ENCODE results near the gene KIF15. TPM values are rescaled to one million over a fixed set of nuclear protein-coding genes. Genes with fewer than 3 reads are reported as not detected.

The KIF15 gene
- total RNA-seq, 1 donor from 2014 or later, result 11.8 TPM

DNA sequence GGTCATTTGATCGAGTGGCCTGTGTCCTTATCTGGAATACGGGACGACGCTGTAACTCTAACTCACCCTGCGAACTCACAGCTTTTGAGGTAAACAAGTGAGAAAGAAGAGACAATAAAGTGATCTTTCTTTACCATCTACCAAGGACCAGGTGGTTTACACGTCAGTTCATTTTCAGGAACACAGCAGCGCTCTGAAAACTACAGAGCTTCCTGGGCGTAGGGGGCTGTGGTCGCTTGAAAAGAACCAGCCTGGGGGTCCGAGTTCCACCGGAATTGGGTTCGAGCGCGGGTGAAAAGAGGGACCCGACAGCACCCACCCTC, 532 bp upstream of the KIF15 start:
- TF ChIP-seq, protein P1, sequence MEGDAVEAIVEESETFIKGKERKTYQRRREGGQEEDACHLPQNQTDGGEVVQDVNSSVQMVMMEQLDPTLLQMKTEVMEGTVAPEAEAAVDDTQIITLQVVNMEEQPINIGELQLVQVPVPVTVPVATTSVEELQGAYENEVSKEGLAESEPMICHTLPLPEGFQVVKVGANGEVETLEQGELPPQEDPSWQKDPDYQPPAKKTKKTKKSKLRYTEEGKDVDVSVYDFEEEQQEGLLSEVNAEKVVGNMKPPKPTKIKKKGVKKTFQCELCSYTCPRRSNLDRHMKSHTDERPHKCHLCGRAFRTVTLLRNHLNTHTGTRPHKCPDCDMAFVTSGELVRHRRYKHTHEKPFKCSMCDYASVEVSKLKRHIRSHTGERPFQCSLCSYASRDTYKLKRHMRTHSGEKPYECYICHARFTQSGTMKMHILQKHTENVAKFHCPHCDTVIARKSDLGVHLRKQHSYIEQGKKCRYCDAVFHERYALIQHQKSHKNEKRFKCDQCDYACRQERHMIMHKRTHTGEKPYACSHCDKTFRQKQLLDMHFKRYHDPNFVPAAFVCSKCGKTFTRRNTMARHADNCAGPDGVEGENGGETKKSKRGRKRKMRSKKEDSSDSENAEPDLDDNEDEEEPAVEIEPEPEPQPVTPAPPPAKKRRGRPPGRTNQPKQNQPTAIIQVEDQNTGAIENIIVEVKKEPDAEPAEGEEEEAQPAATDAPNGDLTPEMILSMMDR (conservative IDR thresholded peaks at IDR 0.05; ENCODE audit: low read depth, low read length), result no peak
- no peak for DNase-seq (ENCODE audit: low read depth)
- peak overlapping the region; percentile 94 for H3K4me3 ChIP-seq (ENCODE audit: low read depth, low read length)

DNA sequence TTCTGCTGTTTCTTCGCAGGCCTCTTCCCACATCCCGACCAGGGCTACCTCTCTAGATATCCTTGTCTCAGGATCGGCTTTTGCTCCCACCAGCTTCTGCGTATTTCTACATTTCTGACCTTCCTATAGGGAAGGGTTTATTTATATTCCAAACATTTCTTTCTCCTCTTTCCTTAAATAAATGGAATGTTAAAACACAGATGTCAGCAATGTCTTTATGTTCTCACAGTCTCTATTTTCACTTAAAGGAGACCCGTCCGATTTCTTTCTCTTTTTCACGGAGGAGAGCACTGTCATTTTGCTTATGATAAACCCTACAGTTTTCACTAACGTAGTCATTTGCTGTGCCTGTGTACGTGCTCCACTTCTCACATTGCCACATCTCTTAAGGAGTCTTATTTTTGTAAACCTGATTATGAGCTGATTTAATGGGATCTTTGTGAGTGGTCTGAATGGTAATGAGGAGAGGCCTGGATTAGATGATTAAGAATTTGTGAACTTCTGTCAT, 630 bp downstream of the KIF15 start:
- DNase-seq (ENCODE audit: low read depth), result no peak
- H3K4me3 ChIP-seq (ENCODE audit: low read depth, low read length), result peak overlapping the region; percentile 94
- TF ChIP-seq, protein P1 (conservative IDR thresholded peaks at IDR 0.05; ENCODE audit: low read depth, low read length), result no peak

DNA sequence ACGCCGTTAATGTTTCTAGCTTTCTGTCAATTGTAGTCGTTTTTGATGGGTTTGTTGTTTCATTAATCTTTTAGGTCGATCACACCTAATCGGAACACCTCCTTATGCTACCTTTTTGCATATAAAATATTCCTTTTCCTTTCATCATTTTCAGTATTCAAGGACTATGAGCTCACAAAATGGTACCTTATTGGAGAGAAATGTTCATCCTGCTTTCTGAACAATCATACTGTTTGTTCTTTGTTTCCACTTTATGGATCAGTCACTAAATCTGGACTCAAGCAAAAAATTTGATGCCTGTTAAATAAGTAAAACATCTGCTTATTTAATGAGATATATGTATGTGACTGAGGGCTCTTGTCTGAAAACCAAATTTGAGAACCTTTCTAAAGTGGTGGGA, 1.1 kb downstream of the KIF15 start:
- H3K4me3 ChIP-seq (ENCODE audit: low read depth, low read length), result peak overlapping the region; percentile 94
- no peak for DNase-seq (ENCODE audit: low read depth)
- TF ChIP-seq, protein P1 (conservative IDR thresholded peaks at IDR 0.05; ENCODE audit: low read depth, low read length), result no peak

DNA sequence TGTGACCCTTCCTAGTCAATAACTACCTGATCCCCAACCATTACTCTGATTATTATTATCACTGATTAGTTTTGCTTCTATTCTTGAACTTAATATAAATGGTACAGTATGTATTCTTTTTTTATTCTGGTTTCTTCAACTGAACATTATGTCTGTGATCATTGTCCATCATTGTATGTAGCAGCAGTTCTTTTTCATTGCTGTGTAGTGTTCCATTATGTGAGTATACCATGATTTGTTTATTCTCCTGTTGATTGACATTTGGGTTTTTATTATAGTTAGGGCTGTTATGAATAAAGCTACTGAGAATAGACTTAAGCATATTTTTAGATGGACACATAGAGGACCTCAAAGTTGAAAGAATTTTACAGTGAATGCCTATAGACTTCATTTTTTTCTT, 2.7 kb downstream of the KIF15 start:
- TF ChIP-seq, protein P1 (conservative IDR thresholded peaks at IDR 0.05; ENCODE audit: low read depth, low read length), result no peak
- no peak overlapping the region for H3K4me3 ChIP-seq (ENCODE audit: low read depth, low read length)
- DNase-seq (ENCODE audit: low read depth), result no peak

DNA sequence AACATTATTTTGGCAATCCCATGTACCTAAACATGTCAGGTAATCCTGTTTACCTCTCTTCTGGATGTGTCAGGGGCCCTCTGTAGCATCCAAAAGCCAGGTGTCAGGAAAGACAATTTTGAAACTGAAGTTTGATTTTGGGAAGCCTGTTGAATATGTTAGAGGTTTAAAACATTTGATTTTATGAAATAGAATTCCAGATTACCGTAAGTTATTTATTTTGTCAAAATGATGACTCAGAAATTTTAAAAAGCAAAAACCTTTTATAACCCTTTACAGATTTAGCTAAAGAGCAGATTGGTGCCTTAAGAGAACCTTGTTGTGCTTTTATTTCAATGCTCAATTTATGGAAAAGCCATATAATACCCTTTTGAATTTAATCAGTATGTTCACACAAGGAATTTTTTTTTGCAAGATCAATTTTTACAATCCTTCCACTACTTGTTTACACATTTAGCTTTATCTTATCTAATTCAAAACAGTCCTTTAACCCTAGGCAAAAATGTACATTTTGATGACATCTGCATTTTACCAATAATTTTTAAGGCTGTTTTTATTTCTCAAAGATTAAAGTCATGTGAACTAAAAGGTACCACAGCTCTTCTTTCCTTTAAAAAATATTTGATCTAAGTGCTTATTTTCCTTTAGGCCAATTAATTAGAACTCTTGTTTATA, 10.0 kb downstream of the KIF15 start:
- TF ChIP-seq, protein P1 (conservative IDR thresholded peaks at IDR 0.05; ENCODE audit: low read depth, low read length), result no peak
- no peak for DNase-seq (ENCODE audit: low read depth)
- H3K4me3 ChIP-seq (ENCODE audit: low read depth, low read length), result no peak overlapping the region

DNA sequence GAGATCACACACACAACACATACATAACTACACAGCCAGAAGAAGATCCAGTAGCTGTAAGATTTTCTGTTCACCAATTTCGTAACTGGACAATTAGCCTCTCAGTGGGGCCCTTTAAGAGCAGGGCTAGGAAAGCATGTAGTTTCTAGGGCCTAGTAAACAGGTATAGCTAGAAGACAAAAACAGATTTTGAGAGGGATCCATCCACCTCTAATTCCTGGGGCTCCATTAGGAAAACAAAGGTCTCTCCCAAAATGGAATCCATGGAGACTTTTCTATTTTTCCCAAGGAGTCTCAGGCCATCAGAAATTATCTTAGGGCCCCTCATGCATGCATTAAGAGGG, 10.5 kb downstream of the KIF15 start:
- TF ChIP-seq, protein P1 (conservative IDR thresholded peaks at IDR 0.05; ENCODE audit: low read depth, low read length), result no peak

DNA sequence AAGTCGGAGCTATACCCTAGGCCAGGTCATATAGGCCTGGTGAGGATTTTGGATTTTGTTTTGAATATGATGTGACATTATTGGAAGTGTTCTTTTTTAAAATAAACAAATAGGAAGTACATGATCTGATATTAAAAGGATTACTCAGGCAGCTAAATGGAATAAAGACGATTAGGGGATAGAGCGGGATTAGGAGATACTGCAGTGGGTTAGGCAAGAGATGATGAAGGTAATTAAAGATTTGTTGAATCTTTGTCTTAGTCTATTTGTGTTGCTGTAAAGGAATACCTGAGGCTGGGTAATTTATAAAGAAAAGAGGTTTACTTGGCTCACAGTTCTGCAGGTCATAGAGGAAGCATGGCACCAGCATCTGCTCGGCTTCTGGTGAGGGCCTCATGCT, 21.3 kb downstream of the KIF15 start:
- no peak overlapping the region for H3K4me3 ChIP-seq (ENCODE audit: low read depth, low read length)
- TF ChIP-seq, protein P1 (conservative IDR thresholded peaks at IDR 0.05; ENCODE audit: low read depth, low read length), result no peak
- no peak for DNase-seq (ENCODE audit: low read depth)

More for the DNA sequence above, 10.5 kb downstream of the KIF15 start:
- no peak for DNase-seq (ENCODE audit: low read depth)
- no peak overlapping the region for H3K4me3 ChIP-seq (ENCODE audit: low read depth, low read length)
